Endothelial cell of umbilical vein (primary cell): ENCODE data around the gene NEO1. TPM values are rescaled to one million over a fixed set of nuclear protein-coding genes. Genes with fewer than 3 reads are reported as not detected.

Source experiments
- BruUV-seq: library from RNA; stranded (reverse); fragments of 400-500 nt; replicated peaks from 2 replicates; lab custom pipeline; 2021; lab: Mats Ljungman, UMichigan
- CTCF ChIA-PET: fragments of 300-600, 350-600 bp; sonication (Branson Sonifier 250); formaldehyde crosslinking; loops from one replicate; lab custom pipeline; 2021; ENCODE audit warnings: antibody characterized with exemption, inconsistent platforms; lab: Charles Lee
- POLR2A ChIA-PET: fragments of 300-600, 350-600 bp; sonication (Branson Sonifier 250); formaldehyde crosslinking; loops from one replicate; lab custom pipeline; 2021; ENCODE audit warnings: antibody characterized with exemption, inconsistent platforms; lab: Charles Lee
- DNase-seq: peaks from one replicate; pipeline ENCODE4 v3.0.0-alpha.2; 2011; ENCODE audit warnings: low read depth, low spot score
- FAIRE-seq: peaks from 2 replicates; lab custom pipeline; 2011; peaks lifted over from hg19 to GRCh38; lab: Jason Lieb, UNC
- H2AFZ ChIP-seq: 2 replicates; pipeline ENCODE4 v1.6.0; 2012; ENCODE audit warnings: low read depth, low read length, control low read depth, inconsistent platforms
- H3K27ac ChIP-seq: 2 replicates; pipeline ENCODE4 v1.5.1; 2011; ENCODE audit warnings: low read depth, mild to moderate bottlenecking, control low read depth, low read length, moderate library complexity; ENCODE audit not compliant: insufficient read depth
- H3K27me3 ChIP-seq, 2 experiments: 2 replicates each; pipeline versions ENCODE4 v1.6.0 to v1.6.1; 2011; ENCODE audit warnings: low read length in 2 of 2, mixed read lengths in 1 of 2; ENCODE audit not compliant: control insufficient read depth in 2 of 2, insufficient read depth in 2 of 2
- H3K36me3 ChIP-seq, 2 experiments: 2 replicates in 1 of 2; 3 replicates in 1 of 2; pipeline ENCODE4 v1.5.1; 2011; ENCODE audit warnings: low read length in 2 of 2, mild to moderate bottlenecking in 1 of 2, moderate library complexity in 1 of 2; ENCODE audit not compliant: control insufficient read depth in 2 of 2, insufficient read depth in 2 of 2; ENCODE audit errors: extremely low read depth in 1 of 2
- H3K4me1 ChIP-seq: 3 replicates; pipeline ENCODE4 v1.5.1; 2011; ENCODE audit warnings: mild to moderate bottlenecking, low read length; ENCODE audit not compliant: control insufficient read depth, insufficient read depth; ENCODE audit errors: extremely low read depth
- H3K4me2 ChIP-seq: 2 replicates; pipeline ENCODE4 v1.6.1; 2011; ENCODE audit warnings: low read length, control low read depth, mixed read lengths; ENCODE audit not compliant: insufficient read depth
- H3K4me3 ChIP-seq, 3 experiments: fragments of 200-600 bp in 1 of 3; sonication (generic), shearing (Covaris generic) in 1 of 3; replicated peaks in 1 of 3; 2 replicates each; pipeline ENCODE4 v1.5.1; 2011 to 2016; ENCODE audit warnings: control low read depth in 3 of 3, low read length in 3 of 3, mild to moderate bottlenecking in 2 of 3, inconsistent platforms in 1 of 3, low read depth in 1 of 3, moderate library complexity in 1 of 3; ENCODE audit not compliant: insufficient read depth in 1 of 3
- H3K79me2 ChIP-seq: 2 replicates; pipeline ENCODE4 v1.6.0; 2012; ENCODE audit warnings: low read length, inconsistent platforms; ENCODE audit not compliant: control insufficient read depth, insufficient read depth
- H3K9ac ChIP-seq: replicated peaks from 2 replicates; pipeline ENCODE3; 2011; ENCODE audit warnings: low read length, control low read depth; ENCODE audit not compliant: insufficient read depth; ENCODE audit errors: extremely low read depth
- H3K9me1 ChIP-seq: replicated peaks from 3 replicates; pipeline ENCODE4 v1.6.0; 2011; ENCODE audit warnings: mild to moderate bottlenecking, low read length; ENCODE audit not compliant: control insufficient read depth, insufficient read depth; ENCODE audit errors: extremely low read depth
- H3K9me3 ChIP-seq: replicated peaks from 2 replicates; pipeline ENCODE4 v1.5.1; 2012; ENCODE audit warnings: low read length, inconsistent platforms; ENCODE audit not compliant: control insufficient read depth, insufficient read depth
- H4K20me1 ChIP-seq: replicated peaks from 2 replicates; pipeline ENCODE3; 2011; ENCODE audit warnings: mild to moderate bottlenecking, low read length; ENCODE audit not compliant: control insufficient read depth, insufficient read depth; ENCODE audit errors: extremely low read depth
- EZH2 ChIP-seq: IDR thresholded peaks from 2 replicates; pipeline ENCODE4 v1.6.1; 2012; ENCODE audit warnings: borderline replicate concordance, low read depth, mild to moderate bottlenecking, moderate library complexity, low read length, inconsistent platforms; ENCODE audit not compliant: severe bottlenecking
- FOS ChIP-seq: IDR thresholded peaks from 2 replicates; pipeline ENCODE4 v1.6.1; 2011; ENCODE audit warnings: mild to moderate bottlenecking, low read length, moderate library complexity, borderline replicate concordance; ENCODE audit not compliant: insufficient read depth
- GATA2 ChIP-seq: IDR thresholded peaks from 2 replicates; pipeline ENCODE4 v1.7.0; 2011; ENCODE audit warnings: low read depth, mild to moderate bottlenecking, moderate library complexity, mixed read lengths, low read length; ENCODE audit not compliant: insufficient read length, insufficient read depth
- JUN ChIP-seq: IDR thresholded peaks from 2 replicates; pipeline ENCODE4 v1.6.1; 2011; ENCODE audit warnings: borderline replicate concordance, low read depth; ENCODE audit not compliant: insufficient read length, insufficient read depth
- MAX ChIP-seq: IDR thresholded peaks from 2 replicates; pipeline ENCODE4 v1.6.1; 2011; ENCODE audit not compliant: insufficient read depth, insufficient read length
- MYC ChIP-seq: IDR thresholded peaks from one replicate; pipeline ENCODE4 v1.6.1; 2011; ENCODE audit warnings: mild to moderate bottlenecking, low read depth, low read length
- POLR2A ChIP-seq: IDR thresholded peaks from 2 replicates; pipeline ENCODE4 v1.6.1; 2012; ENCODE audit warnings: low read depth, mild to moderate bottlenecking, control low read depth, low read length
- POLR2AphosphoS5 ChIP-seq: IDR thresholded peaks from 2 replicates; pipeline ENCODE4 v1.6.1; 2012; ENCODE audit warnings: low read depth, mild to moderate bottlenecking, control low read depth, low read length, moderate library complexity; ENCODE audit not compliant: insufficient read depth
- dilution Hi-C: fragments of 300-500 bp; cut with MboI; formaldehyde crosslinking; loops from one replicate; pipeline ENCODE4 v1.15.0; 2019; ENCODE audit warnings: low sequenced_read_pairs; ENCODE audit not compliant: extremely low pct_ligation_motif_present
- intact Hi-C: fragments of 100-400 bp; cut with micrococcal nuclease; formaldehyde crosslinking; loops from one replicate; pipeline ENCODE4 v1.10.0; 2022
- polyA plus RNA-seq, 4 experiments: library from polyadenylated mRNA; depleted of rRNA in 3 of 4; stranded (reverse) in 3 of 4; unstranded in 1 of 4; fragments of >200 nt; gene quantifications; 2 replicates each; pipeline versions ENCODE4 v1.2.1 to v1.2.3, GENCODE V29; 2011 to 2012; ENCODE audit warnings: missing spikeins in 1 of 4
- total RNA-seq: library from RNA; stranded (reverse); gene quantifications from 2 replicates; pipeline ENCODE4 v1.2.3, GENCODE V29; 2021
- TF ChIP-seq, protein P1 (sequence below), 2 donors: IDR thresholded peaks; 1 replicate in 1 of 2; 2 replicates in 1 of 2; pipeline ENCODE4 v1.5.1; 2011; ENCODE audit warnings: low read length in 2 of 2, mild to moderate bottlenecking in 2 of 2, moderate library complexity in 2 of 2, control low read depth in 1 of 2, inconsistent platforms in 1 of 2, low read depth in 1 of 2; ENCODE audit not compliant: insufficient read depth in 1 of 2; ENCODE audit errors: extremely low read depth in 1 of 2

Gene NEO1
- total and polyA plus RNA-seq, 2 donors (not counting 3 experiments of a cell fraction or from before 2014, with no cell fraction given) = 0.12 to 0.35 TPM

DNA sequence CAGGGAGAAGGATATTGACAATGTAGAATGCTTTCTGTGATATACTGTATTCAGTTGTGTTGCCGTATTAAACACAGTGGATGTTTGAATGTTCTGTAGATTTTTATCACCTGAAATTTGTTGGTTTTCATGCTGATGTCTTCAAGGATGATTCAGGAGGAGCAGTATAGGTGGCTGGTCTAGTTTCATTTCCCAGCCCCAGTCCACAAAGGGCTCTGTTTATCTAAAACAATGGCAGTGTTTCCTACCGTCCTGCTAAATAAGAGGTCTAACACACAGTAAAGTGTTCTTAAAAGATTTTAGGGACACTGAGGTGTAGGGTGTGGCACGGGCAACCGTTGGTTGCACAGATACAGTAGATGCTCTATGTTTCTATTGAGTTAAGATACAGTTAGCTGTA, 26.0 kb downstream of the NEO1 start:
- Histone ChIP-seq H3K27me3 (peaks cover 64 to 82% of the 10 kb centered on the region in 2 experiments), H3K36me3 (no peaks in the 10 kb centered on the region), H3K9me1 (no peaks in the 10 kb centered on the region), H2AFZ (no peak overlapping the region), H3K79me2 (no peaks in the 10 kb centered on the region), H3K4me1 (no peaks in the 10 kb centered on the region), H3K27ac (no peak overlapping the region), H3K4me2 (no peak overlapping the region), H4K20me1 (peaks cover 6% of the 10 kb centered on the region), H3K9ac (no peak overlapping the region), H3K4me3 (no peak overlapping the region), H3K9me3 (no peaks in the 10 kb centered on the region)
- dilution Hi-C loops (no loop called here), intact Hi-C loops (no loop called here)
- ChIA-PET CTCF (interaction anchor here (2.3 kb wide), 2 partner anchors 14 to 356 kb away, joined by 7 to 25 read pairs; no protein-coding TSS in a partner anchor), POLR2A (no interaction called here)
- no peak for TF ChIP-seq POLR2A
- TF ChIP-seq MYC = no peak
- TF ChIP-seq EZH2 = no peak
- no peak for TF ChIP-seq POLR2AphosphoS5
- TF ChIP-seq, protein P1, sequence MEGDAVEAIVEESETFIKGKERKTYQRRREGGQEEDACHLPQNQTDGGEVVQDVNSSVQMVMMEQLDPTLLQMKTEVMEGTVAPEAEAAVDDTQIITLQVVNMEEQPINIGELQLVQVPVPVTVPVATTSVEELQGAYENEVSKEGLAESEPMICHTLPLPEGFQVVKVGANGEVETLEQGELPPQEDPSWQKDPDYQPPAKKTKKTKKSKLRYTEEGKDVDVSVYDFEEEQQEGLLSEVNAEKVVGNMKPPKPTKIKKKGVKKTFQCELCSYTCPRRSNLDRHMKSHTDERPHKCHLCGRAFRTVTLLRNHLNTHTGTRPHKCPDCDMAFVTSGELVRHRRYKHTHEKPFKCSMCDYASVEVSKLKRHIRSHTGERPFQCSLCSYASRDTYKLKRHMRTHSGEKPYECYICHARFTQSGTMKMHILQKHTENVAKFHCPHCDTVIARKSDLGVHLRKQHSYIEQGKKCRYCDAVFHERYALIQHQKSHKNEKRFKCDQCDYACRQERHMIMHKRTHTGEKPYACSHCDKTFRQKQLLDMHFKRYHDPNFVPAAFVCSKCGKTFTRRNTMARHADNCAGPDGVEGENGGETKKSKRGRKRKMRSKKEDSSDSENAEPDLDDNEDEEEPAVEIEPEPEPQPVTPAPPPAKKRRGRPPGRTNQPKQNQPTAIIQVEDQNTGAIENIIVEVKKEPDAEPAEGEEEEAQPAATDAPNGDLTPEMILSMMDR (IDR thresholded peaks at IDR 0.05; ENCODE audit: extremely low read depth in 1 of 2, insufficient read depth in 1 of 2, low read depth in 1 of 2, low read length in 2 of 2) = no peak
- TF ChIP-seq JUN = no peak
- TF ChIP-seq FOS = no peak
- no peak for TF ChIP-seq MAX
- no peak for TF ChIP-seq GATA2
- no TSS peak for BruUV-seq
- FAIRE-seq (no peak), DNase-seq (no peak)
